Putamen (tissue), 1 donor: ENCODE data around the gene BPTF.
"Not testable (repeated sequence)": the region's sequence is repeated elsewhere in the genome, so short reads cannot be mapped to it uniquely, and the experiment has no call there.

Experiments used
- DNase-seq: peaks from one replicate; pipeline ENCODE4 v3.0.0-alpha.2; 2016; ENCODE audit warnings: low spot score

The BPTF gene

GRCh38 chr17:67974598-67975066, 149.3 kb downstream of the BPTF start:
- DNase-seq: no peak

GRCh38 chr17:67976306-67976705, 151.0 kb downstream of the BPTF start:
- not testable (repeated sequence) for DNase-seq

DNA sequence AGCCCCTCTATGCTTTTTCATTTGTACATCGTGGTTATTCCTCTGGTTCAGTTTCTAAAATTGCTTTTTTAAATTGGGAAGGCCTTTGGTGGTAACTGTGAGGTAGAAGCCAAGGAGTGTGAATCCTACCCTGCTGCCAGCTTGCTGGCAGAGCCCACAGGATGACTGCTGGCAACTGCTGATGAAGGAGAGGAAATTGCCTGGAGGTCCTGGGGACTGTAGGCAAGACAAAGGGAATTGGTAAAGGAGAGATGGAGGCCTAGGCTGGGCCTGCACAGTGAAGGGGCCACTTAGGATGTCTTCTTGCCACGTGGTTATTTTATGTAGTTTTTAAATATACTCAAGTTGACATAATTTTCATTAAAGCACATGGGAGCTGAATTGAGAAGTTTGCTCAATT, 155.2 kb downstream of the BPTF start:
- no peak for DNase-seq

GRCh38 chr17:67980883-67981282, 155.6 kb downstream of the BPTF start:
- DNase-seq: not testable (repeated sequence)

DNA sequence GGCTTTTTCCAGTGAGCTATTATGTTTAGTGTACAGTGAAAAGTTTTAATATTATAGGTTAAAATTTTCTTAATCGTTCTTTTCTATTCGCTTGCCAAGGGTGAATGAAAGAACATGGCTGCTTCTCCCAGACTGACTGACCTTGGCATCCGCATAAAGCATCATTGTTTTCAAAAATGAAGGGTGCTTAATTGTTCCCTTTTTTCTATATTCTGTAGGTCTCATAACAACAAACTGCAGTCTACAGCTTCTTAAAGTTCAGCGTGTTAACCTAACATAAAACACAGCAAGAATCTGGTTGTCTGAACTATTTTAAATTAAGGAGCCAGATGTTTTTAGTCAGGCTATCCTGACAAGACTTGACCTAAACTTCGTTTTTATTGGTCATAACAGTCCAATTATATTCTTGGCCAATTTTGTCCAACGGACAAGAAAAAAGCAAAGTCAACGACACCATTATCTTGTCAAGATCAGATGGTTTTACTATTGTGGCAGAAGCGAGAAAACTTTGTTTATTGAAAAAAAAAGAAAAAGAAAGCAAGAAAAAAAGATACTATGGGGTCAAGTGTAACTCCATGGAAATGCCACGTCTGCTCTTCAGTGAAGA, 156.8 kb downstream of the BPTF start:
- no peak for DNase-seq

DNA sequence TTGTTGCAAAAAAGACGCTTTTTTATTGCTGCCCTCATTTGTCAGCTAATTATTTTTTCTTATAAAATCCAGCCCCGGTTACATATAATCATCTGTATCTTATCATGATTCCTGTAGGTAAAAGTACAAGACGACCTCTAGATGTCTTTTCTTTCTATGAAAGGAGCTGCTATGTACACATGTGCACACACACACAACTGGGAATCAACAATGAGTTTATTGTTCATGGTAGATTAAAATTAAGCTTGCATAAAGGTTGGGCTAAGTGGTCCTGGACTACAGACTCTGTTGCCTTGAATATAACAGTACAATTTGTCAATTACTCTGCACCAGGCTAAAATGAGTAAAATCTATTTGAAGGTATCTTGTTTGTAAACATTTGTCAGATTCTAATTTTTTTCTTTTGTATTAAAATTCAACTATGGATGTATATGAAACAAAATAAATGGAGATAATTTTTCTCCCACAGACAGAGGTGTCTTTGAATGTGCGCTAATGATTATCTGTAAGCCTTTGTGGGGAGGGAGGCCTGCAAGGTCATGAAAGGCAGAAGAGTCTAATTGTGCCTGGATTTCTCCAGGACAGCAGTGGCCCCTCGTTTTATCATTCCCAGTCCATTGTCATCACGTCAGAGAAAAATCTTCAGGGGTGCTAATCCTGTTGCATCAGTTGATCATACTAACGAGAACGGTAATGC, 157.5 kb downstream of the BPTF start:
- DNase-seq: no peak

GRCh38 chr17:67983383-67983688, 158.0 kb downstream of the BPTF start:
- no peak for DNase-seq

DNA sequence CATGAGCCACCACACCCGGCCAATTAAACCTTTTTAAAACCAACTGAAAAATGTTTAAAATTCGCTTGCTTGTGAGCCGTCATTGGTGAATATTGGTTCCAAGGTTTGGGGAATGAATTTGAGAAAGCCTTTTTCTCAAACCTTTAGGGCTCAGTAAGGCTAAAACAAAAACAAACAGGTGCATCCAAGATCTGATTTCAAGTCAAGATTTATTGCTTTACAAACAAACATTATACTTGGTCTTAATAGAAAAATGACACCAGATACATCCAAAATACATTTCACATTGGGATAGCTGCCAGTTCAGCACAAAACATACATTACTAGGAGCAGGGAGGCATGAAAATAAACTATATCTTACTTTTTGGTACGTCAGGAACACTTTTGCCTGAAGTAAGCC, 165.6 kb downstream of the BPTF start:
- no peak for DNase-seq

GRCh38 chr17:67992548-67993152, 167.3 kb downstream of the BPTF start:
- no peak for DNase-seq

- DNase-seq: peak; percentile 89
These were observed 168.1 kb downstream of the BPTF start for GRCh38 chr17:67993153-67993997.

- no peak for DNase-seq
These were observed 168.7 kb downstream of the BPTF start for GRCh38 chr17:67993998-67994361.

GRCh38 chr17:67994817-67995569, 169.7 kb downstream of the BPTF start:
- no peak for DNase-seq

DNA sequence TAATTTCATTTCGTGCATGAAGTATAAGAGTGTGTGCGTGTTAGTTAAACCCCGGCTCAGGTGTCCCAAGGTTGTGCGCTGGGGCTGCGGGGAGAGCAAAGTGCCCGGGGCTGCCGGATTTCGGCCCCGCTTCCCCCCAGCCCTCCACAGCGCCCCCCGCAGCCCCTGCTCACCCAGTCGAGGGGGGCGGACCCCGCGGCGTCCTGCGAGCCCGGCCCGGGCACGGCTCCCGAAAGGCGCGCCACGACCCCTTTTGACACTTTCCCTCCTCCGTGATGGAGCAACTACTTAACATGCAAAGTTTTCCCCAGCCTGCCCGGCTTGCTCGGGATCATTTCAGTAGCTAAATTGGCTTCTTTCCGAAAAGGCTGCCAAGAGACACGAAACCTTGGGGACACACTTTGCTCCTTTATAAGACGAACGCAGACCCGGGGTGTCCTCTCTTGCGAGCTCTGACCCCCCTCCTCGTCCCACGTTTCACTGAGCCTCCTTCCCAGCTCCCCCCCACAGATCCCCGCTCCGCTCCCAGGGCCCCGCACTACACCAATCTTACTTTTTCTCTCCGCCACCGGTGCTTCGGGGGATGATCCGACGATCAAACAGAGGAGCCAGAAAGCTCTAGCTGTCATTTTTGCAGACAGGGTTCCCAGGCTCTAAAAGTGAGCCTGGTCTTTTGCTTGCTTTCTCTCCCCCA, 170.4 kb downstream of the BPTF start:
- no peak for DNase-seq

DNA sequence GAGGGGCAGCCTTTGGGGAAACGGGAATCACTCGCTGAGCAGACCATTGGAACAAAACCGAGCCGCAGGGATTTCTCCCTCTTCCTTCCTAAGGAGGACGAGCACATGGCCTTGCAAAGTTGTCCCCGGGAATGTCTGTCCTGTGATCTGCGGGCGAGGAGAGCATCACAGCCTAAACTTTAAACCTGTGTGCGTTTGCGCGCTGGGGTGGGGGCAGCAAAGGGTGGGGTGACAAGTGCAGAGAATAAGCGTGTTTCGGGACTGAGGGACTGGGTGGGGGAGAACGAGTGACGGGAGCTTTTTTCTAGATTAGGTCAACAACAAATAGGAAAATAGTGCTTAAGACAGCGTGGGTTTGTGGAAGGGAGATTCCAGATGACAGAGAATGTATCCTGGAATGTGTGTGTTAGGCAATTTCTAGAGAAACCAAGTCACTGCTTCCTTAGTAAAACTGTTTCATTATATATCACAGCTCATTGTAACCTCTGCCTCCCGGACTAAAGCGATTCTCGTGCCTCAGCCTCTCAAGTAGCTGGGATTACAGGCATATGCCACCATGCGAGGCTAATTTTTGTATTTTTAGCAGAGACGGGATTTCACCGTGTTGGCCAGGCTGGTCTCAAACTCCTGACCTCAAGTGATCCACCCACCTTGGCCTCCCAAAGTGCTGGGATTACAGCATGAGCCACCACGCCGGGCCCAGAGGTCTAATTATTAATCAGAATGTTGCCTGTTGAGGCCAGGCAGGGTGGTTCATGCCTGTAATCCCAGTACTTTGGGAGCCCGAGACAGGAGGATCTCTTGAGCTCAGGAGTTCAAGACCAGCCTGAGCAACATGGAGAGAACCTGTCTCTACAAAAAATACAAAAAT, 171.2 kb downstream of the BPTF start, which contains the start of gene C17orf58:
Gene C17orf58 (minus strand): TSS at position 169 of the 871 bp plus-strand sequence. CDS start 271 bp downstream, outside the sequence.
- not testable (repeated sequence) for DNase-seq

DNA sequence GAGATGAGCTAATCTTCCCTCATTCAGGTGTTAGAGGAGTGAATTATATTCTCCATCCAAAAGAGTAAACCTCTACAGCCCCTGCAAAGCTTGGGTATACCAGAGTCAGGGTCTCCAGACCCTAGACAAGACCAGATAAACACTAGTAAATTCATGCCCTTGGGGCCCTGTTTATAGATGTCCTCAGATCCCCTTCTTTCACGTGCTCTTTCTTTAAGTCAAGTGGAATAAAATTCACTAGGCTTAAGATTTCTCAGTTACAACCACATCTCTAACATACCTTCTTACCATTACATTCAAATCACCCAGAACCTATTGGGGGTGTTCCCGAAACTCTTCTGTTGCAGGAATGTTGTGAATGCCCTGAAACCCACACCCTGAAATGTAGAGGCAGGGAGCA, 173.2 kb downstream of the BPTF start:
- DNase-seq: no peak

GRCh38 chr17:67999291-67999911, 174.1 kb downstream of the BPTF start:
- no peak for DNase-seq

GRCh38 chr17:68004201-68004600, 178.9 kb downstream of the BPTF start:
- DNase-seq: no peak

- DNase-seq: no peak
These were observed 181.5 kb downstream of the BPTF start for GRCh38 chr17:68006797-68007196.

GRCh38 chr17:68011199-68011665, 185.9 kb downstream of the BPTF start:
- DNase-seq: peak; percentile 11

DNA sequence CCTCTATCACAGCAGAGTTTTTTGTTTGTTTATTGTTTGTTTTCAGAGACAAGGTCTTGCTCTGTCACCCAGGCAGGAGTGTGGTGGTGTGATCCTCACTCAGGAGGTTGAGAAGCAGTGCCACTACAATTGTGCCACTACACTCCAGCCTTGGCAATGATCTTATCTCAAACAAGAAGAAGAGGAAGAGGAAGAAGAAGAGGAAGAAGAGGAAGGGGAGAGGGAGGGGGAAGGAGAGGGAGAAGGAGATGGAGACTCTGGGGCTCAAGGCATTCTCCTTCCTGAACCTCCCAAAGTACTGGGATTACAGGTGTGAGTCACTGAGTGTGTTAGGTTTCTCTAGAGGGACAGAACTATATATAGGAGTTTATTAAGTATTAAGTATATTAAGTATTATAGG, 188.1 kb downstream of the BPTF start:
- no peak for DNase-seq
